NCI-H2107 treated with DMSO at 0.1 percent for 48 hours (cell line): ENCODE measurements around the gene SUSD2.
"Not testable (repeated sequence)": the region's sequence is repeated elsewhere in the genome, so short reads cannot be mapped to it uniquely, and the experiment has no call there.

Source experiments
- DNase-seq: peaks from one replicate; lab custom pipeline; 2025; ENCODE audit not compliant: unreplicated experiment; lab: John Stamatoyannopoulos, UW

SUSD2 gene, protein sequence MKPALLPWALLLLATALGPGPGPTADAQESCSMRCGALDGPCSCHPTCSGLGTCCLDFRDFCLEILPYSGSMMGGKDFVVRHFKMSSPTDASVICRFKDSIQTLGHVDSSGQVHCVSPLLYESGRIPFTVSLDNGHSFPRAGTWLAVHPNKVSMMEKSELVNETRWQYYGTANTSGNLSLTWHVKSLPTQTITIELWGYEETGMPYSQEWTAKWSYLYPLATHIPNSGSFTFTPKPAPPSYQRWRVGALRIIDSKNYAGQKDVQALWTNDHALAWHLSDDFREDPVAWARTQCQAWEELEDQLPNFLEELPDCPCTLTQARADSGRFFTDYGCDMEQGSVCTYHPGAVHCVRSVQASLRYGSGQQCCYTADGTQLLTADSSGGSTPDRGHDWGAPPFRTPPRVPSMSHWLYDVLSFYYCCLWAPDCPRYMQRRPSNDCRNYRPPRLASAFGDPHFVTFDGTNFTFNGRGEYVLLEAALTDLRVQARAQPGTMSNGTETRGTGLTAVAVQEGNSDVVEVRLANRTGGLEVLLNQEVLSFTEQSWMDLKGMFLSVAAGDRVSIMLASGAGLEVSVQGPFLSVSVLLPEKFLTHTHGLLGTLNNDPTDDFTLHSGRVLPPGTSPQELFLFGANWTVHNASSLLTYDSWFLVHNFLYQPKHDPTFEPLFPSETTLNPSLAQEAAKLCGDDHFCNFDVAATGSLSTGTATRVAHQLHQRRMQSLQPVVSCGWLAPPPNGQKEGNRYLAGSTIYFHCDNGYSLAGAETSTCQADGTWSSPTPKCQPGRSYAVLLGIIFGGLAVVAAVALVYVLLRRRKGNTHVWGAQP

DNA sequence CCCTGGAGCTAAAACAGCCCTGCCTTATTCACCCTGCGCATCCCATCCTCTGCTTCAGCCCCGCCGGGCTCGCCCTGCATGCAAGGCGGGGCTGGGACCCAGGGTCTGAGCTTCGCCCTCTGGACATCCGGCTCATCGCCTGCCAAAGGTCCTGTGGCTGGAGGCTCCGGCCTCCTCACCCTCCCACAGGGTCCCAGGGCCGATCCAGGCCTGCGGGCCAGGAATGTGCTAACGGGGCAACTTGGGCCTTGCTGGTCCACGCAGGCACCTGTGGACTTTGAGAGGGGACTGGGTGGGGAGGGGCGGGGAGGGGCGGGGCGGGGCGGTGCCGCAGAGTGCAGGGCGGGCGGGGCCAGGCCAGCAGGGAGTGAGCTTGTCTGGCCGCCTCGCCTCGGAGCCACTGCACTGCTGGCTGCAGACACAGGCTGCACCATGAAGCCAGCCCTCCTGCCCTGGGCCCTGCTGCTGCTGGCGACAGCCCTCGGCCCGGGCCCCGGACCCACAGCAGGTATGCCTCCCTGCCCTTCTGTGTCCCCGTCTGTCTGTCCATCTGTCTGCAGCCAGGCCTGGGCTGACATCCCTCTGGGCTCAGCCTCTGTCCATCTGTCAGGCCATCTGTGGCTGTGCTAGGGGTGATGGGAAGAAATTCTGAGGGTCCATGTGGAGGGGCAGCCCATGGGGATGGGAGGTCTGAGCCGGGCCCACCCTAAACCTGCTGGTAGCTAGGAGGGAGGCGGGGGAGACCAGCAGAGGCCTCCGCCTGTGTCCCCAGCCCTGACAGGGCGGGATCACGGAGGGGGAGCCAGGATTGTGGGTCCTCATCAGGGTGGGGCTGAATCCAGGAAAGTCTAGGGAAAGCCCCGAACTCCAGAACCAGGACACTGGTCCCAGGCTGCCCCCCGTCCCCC lies at the start of gene SUSD2:
TSS of gene SUSD2 (plus strand) at position 400 of the 908 bp plus-strand sequence. CDS start at position 433, 33 bp downstream.
- no peak for DNase-seq

DNA sequence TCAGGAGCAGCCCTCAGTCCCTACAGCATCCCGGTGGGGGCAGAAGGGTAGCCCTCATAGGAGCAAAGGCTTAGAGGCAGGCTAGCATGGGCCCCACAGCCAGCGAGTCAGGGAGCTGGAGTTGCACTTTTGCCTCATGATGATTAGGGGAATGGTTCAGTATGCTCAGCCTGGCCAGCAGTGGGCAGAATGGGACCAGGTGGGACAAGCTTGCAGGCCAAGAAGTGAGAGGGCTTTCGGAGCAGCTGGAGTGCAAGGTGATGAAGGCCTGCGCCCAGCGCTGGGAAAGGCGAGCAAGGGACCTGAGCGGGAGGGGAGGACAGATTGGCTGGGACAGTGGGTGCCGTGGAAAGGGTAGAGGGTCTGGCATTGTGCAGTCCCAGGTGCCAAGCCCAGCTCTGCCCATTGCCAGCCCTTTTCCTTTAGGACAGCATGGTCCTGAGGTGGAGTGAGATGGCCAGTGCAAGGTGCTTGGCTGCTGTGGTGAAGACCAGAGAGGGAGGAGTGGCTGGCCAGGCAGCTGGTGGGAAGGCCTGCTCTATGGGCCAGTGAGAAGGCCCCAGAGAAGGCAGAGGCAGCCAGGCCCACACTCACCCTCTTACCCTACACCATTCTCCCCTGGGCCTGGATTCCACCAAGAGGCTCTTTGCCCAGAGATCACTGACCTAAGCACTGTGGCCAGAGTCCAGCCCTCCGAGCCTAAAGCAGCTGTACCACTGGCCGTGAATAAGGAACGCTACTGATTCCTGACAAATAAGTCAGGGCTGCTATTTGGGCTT lies 47.9 kb upstream of the SUSD2 start:
- no peak for DNase-seq

DNA sequence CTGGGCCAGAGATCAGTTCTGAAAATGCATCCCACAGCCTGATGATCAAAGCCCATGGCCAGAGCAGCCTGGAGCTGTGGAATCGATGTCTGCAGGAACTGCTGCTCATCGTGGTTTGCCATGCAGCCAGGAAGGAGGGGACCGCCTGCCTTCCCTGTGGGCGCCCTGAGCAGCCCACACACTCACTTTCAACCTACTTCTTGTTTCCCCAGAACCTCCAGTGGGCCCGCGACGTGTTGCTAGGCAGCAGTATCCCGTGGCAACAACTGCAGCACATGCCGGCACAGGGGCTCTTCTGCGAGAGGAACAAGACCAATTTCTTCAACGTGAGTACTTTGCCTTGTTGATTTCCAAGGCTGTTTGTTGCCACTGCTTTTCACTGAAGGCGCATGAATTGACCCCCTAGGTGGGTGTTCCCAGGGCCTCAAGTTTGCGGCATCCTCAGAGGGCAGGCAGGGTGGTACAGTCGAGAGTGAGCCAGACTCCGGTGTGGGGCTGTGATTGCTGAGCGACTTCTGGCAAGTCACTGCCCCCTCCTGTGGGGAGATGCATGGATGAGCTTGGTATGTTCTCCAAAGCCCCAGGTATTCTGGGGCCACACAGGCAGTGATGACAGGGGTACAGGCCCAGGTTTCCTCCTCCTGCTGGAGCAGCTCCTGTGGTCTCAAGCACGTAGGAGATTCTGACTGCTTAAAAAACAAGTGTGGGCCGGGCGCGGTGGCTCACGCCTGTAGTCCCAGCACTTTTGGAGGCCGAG lies 47.0 kb upstream of the SUSD2 start:
- DNase-seq: no peak

DNA sequence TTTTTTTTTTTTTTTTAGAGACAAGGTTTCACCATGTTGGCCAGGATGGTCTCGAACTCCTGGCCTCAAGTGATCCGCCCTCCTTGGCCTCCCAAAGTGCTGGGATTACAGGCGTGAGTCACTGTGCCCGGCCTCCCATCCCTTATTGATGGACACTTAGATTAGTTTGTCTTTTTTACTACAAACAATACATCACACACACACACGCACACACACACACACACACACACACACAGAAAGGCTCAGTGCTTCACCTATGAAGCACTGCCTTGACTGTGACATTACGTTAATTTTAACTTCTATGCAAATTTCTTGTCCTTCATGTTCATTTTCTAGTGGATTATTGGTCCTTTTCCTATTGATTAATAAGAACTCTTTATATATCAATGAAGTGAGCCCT lies 44.8 kb upstream of the SUSD2 start:
- DNase-seq: not testable (repeated sequence)

DNA sequence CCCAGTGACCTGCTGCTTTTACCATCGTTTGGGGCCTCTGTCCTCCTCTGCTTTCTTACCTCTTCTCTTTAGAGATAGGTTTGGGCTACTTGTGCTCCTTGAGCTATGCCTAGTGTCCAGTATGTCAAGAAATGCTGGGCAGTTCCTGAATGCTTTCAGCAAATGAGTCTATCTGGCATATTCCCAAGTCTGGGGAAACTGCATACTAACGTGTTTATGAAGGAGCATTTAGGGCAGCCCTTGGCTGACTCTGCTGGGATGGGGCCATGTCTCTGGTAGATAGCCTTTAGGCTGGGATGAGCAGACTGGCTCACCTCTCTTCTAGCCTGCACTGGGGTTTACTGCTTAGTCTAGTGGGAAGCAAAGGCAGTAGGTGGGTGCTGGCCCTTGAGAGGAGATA lies 43.7 kb upstream of the SUSD2 start:
- DNase-seq: no peak

DNA sequence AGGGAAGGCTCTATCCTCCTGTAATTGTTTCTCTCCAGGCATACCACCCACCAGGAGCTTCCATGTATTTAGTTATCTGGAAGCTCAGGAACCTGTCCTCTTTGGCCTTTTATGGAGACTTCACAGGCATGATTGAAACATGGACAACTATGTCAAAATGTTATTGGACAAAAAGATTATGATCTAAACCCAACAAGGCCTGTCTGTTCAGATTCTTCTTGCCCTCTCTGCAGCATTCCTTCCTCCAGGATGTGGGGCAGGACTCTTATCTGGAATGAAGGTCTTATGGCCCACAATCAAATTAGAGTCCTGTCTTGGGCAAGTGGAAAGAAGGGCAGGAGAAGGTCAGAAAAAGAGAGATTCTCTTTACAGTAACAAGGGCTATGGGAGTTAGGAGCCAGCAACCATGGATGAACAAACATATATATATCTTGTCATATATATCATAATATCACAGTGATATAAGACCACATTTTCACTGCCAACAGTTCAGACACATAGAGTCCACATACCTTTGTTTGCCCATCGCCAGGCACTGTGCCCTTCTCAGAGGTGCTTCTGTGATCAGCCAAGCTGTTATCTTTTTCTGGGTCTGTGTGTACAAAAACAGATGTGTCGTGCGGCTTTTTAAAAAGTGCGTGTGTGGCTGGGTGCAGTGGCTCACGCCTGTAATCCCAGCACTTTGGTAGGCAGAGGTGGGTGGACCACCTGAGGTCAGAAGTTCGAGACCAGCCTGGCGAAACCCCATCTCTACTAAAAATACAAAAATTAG lies 42.5 kb upstream of the SUSD2 start:
- no peak for DNase-seq

DNA sequence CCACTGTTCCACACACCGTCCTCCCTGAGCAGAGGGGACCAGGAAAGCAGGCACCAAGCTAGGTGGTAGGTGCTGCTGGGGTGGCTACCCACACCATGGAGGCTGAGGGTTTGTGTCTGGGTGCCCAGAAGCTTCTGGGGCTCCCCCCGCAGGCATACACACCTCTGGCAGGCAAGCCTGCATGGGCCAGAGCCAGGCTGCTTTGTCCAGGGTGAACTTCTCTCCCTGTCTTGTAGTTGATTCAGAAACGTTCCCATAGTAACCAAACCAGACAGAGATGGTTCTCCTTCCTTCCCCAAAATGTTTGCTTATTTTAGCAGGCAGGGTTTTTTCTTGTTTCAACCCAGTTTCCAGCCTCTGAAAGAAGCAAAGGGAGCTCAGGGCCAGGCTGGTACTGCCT lies 40.9 kb upstream of the SUSD2 start:
- DNase-seq: no peak

DNA sequence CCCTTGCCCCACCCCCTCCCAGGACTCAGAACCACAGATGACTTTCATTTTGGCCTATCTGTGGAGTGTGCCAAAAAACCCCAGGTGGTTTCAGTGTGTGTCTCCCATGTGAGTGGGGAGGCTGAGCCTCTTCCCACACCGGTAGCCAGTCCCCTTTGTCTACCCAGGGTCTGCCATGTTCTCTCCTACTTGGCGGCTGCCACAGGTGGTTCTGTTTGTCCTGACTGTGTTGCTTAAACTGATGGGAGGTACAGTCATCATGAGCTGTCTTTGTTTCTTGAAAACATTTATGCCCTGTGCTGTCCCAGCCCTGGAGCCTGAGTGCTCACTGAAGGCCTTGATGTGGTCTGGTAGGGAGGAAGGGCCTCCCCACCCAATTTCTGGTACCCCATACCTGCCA lies 39.7 kb upstream of the SUSD2 start:
- no peak for DNase-seq

DNA sequence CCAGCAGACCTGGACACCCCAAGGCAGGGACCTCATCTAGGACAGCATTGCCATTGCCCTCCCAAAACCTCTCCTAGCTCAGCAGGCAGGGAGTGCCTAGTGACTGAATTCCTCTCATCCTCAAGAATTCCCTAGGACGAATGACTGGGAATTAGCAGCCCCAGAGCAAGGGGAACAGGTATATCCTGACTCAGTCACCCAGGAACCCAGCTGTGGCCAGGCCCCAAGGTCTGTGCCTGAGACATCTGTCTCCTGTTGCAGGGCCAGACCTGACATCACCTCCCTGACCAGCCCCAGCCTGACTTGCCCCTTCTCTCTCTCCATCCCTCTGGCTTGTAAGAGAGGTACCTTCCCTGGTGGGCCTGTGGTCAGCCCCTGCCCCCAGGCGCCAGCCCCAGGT lies 39.0 kb upstream of the SUSD2 start:
- no peak for DNase-seq

DNA sequence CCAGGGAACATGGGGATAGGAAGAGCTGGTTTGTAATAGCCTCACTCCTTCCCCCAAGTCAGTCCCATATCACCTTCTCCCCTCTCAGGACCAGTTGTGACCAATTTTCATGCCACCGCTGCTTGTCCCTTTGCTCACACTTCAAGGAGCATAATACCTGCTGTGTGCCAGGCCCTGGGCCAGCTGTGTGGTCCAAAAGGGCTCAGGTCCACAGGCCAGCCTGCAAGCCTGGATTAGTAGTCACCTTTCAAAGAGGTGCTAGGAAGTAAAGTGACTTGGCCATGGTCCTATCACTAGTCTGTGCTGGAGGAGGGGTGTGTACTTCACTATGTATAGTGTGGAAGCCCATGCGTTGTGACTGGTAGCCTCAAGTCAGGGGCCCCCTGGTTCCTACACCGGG lies 38.5 kb upstream of the SUSD2 start:
- no peak for DNase-seq

DNA sequence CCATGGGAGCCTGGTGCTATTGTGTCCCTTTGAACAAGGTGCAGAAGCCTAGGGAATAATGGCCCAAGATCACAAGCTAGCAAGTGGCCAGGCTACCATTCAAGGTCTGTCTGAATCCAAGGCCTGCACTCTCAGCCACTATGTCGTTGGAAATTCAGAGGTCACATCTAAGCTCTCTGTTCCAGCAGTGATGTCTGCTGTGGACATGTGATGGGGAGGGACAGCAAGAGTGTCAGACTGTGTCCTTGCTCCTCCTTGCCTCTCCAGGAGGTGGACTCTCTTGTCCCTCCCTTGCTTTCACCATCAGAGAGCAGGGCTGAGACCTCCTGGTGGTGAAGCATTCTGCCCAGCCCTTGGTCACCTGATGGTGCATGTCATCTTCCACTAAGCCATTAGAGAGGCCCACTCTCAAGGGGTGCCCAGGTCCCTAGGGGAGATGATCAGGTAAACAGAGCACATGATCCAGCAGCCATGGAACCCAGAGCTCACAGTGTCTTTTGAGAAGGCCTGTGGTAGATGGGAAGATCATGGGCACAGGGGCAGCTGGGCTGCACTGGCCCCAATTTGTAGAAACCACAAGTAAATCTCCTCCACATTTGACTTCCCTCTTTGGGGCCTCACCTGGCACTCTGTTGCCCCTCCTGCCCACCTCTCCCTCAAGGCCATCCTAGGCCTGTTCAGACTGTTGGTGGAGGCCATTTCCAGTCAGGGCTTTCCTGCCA lies 37.1 kb upstream of the SUSD2 start:
- no peak for DNase-seq

DNA sequence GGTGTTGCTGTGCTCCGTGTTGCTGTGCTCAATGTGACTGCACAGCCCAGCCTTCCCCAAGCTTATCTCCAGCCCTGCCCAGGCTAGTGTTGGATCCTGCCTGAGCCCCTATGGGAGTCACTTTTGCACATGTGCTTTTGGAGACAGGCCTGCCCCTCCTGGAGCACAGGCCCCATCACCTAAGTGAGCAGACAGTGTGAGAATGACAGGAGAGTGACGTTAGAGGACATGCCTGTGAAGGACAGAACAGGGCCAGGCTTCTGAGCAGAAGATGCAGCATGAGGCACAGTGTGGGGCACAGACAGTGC lies 36.6 kb upstream of the SUSD2 start:
- DNase-seq: no peak

DNA sequence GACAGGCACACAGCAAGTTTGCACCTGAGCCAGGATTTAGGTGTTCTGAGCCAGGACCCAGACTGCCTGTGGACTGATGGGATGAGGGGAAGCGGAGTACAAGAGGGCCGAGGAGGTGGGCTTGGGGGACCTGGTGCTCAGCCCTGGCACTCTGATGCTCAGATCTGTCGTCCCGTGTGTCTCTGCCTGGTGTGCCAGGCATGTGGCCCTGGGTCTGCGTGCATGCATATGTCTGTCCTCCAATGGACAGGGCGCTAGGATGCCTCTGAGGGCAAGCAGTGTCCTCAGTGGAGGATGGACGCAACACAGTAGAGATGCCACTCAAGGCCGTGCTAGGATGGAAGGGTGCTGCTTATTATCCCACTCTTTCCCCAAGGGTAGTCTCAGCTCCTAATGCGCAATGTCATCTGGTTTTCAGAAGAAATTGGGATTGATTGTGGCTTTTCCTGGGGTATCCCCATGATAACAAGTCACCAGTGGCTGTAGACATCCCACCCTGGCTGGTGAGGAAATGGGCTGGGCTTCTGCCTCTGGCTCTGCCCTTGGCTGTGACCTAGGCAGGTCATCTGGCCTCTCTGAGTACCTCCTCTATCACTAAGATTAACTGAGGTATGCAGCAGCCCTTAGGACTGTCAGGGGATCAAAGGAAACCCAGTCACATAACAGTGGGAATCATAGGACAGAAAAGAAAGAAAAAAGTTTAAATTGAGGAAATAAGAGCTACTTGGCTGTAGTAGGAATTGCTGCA lies 35.7 kb upstream of the SUSD2 start:
- no peak for DNase-seq

DNA sequence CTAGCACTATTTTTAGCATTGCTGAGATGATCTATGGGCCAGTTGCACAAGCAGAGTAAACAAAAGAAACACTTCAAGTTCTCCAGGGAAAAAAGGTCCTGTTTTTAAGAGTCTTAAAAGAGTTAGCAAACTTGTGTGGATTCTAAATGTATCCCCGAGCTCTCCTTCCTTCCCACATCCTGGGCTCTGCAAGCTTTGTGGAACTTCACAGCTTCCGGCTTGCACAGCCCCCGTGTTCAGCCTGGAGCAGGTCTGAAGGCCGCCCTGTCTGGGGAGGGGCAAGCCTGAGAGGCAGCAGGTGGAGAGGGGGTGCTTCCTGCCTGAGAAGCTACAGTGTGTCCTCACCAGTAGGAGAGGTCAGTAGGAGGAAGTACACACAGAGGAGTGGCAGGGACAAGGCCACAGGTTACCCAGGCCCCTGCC lies 35.1 kb upstream of the SUSD2 start:
- no peak for DNase-seq

DNA sequence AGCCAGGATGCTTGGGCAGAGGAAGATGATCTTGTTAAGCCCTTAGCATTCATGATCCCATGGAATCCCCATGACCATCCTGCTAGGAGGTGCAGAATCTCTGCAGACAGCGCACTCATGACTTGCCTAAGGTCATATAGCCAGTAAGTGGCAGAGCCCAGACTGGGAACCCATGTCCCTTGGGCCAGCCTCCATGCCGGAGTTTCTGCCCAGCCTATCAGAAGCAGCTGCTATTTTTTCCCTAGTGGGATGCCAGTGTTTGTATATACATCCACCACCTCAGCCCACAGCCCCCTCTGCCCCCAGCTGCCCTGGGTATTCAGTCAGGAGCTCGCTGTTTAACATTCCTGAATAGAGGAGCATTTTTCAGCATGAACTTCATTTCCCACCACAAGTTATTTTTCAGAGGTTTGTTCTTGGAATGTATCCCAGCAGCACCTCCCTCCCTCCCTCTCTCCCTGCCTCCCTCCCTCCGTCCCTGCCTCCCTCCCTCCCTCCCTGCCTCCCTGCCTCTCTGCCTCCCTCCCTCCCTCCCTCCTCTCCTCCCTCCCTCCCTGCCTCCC lies 34.4 kb upstream of the SUSD2 start:
- DNase-seq: no peak

DNA sequence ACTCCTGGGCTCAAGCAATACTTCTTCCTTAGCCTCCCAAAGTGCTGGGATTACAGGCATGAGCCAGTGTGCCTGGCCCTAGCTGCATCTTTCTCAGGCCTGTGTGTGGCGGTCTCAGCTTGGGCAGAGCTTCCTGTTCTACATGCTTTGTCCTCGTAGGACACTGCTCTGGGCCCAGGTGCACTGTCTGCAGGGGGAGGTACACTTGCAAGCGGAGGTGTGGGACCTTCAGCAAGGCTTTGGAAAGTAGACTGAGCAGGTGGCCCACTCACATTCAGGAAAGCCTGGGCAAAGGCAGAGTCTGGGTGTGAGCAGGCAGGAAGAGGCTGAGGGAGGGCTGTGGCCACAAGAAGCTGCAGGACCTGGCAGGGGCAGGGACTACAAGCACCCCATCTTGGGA lies 33.6 kb upstream of the SUSD2 start:
- DNase-seq: no peak
